ENCODE results near the gene EFCAB12.
A peak's percentile ranks its signal among the peaks of the same experiment; 100 is the strongest.

DNA sequence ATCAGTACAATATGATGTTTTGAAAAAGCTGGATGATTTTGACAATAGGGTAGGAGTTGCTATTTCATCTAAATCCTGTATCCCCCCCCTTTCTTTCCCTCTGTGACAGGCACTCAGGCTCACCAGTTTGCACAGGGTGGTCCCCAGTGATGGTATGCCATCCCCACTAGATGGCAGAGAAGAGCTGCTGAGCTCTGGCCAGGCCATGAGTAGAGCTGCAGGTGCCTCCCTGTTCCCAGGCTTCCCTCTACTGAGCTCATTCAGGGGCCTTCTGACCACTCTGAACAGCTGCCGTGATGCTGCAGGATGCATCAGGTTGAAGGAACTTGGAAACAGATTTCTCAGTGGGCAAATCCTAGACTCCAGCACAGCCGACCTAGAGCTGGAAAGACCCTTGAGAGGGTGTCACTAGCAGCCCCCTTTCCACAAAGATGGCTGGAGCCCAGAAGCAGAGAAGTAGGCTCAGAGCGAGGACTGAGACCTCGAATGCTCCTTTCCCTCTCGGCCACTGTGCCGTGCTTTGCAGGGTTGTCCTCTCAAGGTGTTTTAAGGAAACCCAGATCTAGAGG is 45.1 kb downstream of the EFCAB12 start:
- TF ChIP-seq, protein P1, sequence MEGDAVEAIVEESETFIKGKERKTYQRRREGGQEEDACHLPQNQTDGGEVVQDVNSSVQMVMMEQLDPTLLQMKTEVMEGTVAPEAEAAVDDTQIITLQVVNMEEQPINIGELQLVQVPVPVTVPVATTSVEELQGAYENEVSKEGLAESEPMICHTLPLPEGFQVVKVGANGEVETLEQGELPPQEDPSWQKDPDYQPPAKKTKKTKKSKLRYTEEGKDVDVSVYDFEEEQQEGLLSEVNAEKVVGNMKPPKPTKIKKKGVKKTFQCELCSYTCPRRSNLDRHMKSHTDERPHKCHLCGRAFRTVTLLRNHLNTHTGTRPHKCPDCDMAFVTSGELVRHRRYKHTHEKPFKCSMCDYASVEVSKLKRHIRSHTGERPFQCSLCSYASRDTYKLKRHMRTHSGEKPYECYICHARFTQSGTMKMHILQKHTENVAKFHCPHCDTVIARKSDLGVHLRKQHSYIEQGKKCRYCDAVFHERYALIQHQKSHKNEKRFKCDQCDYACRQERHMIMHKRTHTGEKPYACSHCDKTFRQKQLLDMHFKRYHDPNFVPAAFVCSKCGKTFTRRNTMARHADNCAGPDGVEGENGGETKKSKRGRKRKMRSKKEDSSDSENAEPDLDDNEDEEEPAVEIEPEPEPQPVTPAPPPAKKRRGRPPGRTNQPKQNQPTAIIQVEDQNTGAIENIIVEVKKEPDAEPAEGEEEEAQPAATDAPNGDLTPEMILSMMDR (conservative IDR thresholded peaks at IDR 0.05; ENCODE audit: low read length) = peak; percentile 93
- no peak for TF ChIP-seq EZH2phosphoT487 (IDR thresholded peaks at IDR 0.05; ENCODE audit: borderline replicate concordance, low read depth, low read length)
